A549 (cell line): ENCODE data around the gene SPECC1. TPM values are rescaled to one million over a fixed set of nuclear protein-coding genes. Genes with fewer than 3 reads are reported as not detected.
A peak's percentile ranks its signal among the peaks of the same experiment; 100 is the strongest.

Experiments used
- ATAC-seq, 2 experiments: fragments of 200-7000 bp in 1 of 2; fragments of >200 bp in 1 of 2; cut with Nextera tagmentation in 1 of 2; cut with Tn5 transposase in 1 of 2; 3 replicates each; pipeline versions ENCODE4 v1.8.0 to v1.9.1; 2018 to 2020; ENCODE audit warnings: mild to moderate bottlenecking in 1 of 2, moderate library complexity in 1 of 2
- CTCF ChIA-PET: fragments of 300-600 bp; sonication (Branson Sonifier 250); formaldehyde crosslinking; extraction: SDS; loops from one replicate; lab custom pipeline; 2021; ENCODE audit warnings: antibody characterized with exemption, inconsistent platforms; lab: Yijun Ruan, JAX
- POLR2A ChIA-PET: fragments of 350-600 bp; formaldehyde crosslinking; extraction: SDS; loops from one replicate; lab custom pipeline; 2021; ENCODE audit warnings: antibody characterized with exemption, inconsistent platforms; lab: Yijun Ruan, JAX
- DNase-seq, 2 experiments: peaks; one replicate each; pipeline versions ENCODE4 v3.0.0 to v3.0.0-alpha.2; 2011 to 2016; ENCODE audit warnings: low read depth in 1 of 2, low spot score in 1 of 2
- FAIRE-seq: peaks from 2 replicates; lab custom pipeline; 2011; peaks lifted over from hg19 to GRCh38; lab: Jason Lieb, UNC
- H3K27ac ChIP-seq, 2 experiments: fragments of >200 bp; sonication (Bioruptor Twin); formaldehyde crosslinking; 3 replicates each; pipeline ENCODE4 v1.5.1; 2016 to 2017
- H3K4me1 ChIP-seq: fragments of >200 bp; sonication (Bioruptor Twin); formaldehyde crosslinking; 3 replicates; pipeline ENCODE4 v1.6.1; 2016
- H3K4me2 ChIP-seq: fragments of >200 bp; sonication (Bioruptor Twin); formaldehyde crosslinking; 3 replicates; pipeline ENCODE4 v1.6.1; 2016
- H3K4me3 ChIP-seq: fragments of >200 bp; sonication (Bioruptor Twin); formaldehyde crosslinking; 3 replicates; pipeline ENCODE4 v1.5.1; 2016
- H3K9me3 ChIP-seq: fragments of >200 bp; sonication (Bioruptor Twin); formaldehyde crosslinking; 3 replicates; pipeline ENCODE4 v1.6.1; 2016
- ATOH8 ChIP-seq: fragments of 250-450 bp; sonication (Bioruptor Pico); IDR thresholded peaks from 2 replicates; pipeline ENCODE4 v1.5.0; 2020; ENCODE audit warnings: low read depth, mild to moderate bottlenecking, moderate library complexity
- BHLHE40 ChIP-seq: IDR thresholded peaks from 2 replicates; pipeline ENCODE4 v1.6.1; 2012; ENCODE audit warnings: low read depth, low read length, inconsistent platforms
- CBX2 ChIP-seq: fragments of 200-600 bp; sonication (generic); IDR thresholded peaks from 2 replicates; pipeline ENCODE4 v1.6.1; 2016; ENCODE audit warnings: low read depth, mild to moderate bottlenecking, borderline replicate concordance
- CEBPB ChIP-seq, 2 experiments: fragments of >200 bp in 1 of 2; sonication (Bioruptor Twin) in 1 of 2; formaldehyde crosslinking in 1 of 2; IDR thresholded peaks; 2 replicates each; pipeline ENCODE4 v1.6.1; 2012 to 2016
- CHD4 ChIP-seq: fragments of 200-600 bp; sonication (generic); IDR thresholded peaks from 2 replicates; pipeline ENCODE4 v1.6.1; 2016; ENCODE audit warnings: antibody characterized with exemption, mild to moderate bottlenecking, borderline replicate concordance
- CTCF ChIP-seq: fragments of >200 bp; sonication (Bioruptor Twin); formaldehyde crosslinking; IDR thresholded peaks from 3 replicates; pipeline ENCODE4 v1.5.1; 2016
- E2F6 ChIP-seq: IDR thresholded peaks from 2 replicates; pipeline ENCODE4 v1.6.1; 2012; ENCODE audit warnings: low read depth, borderline replicate concordance
- ESRRA ChIP-seq: fragments of 150-350 bp; IDR thresholded peaks from 2 replicates; pipeline ENCODE4 v1.6.1; 2014; ENCODE audit warnings: mild to moderate bottlenecking, low read length, borderline replicate concordance
- FOSB ChIP-seq: fragments of 250-450 bp; sonication (Bioruptor Pico); IDR thresholded peaks from 2 replicates; pipeline ENCODE4 v1.5.0; 2020; ENCODE audit warnings: mild to moderate bottlenecking, moderate library complexity
- FOSL2 ChIP-seq, 2 experiments: fragments of 450-650 bp in 1 of 2; fragments of >200 bp in 1 of 2; sonication (Bioruptor Twin) in 1 of 2; formaldehyde crosslinking; IDR thresholded peaks; 2 replicates each; pipeline versions ENCODE4 v1.5.0 to v1.6.1; 2016 to 2020; ENCODE audit warnings: mild to moderate bottlenecking in 1 of 2, moderate library complexity in 1 of 2
- HES2 ChIP-seq: fragments of >200 bp; sonication (Bioruptor Twin); formaldehyde crosslinking; IDR thresholded peaks from 2 replicates; pipeline ENCODE4 v1.6.1; 2016
- HMGXB4 ChIP-seq: fragments of 250-450 bp; sonication (Bioruptor Pico); IDR thresholded peaks from 2 replicates; pipeline ENCODE4 v1.5.0; 2021; ENCODE audit warnings: mild to moderate bottlenecking, moderate library complexity, borderline replicate concordance
- HOXA7 ChIP-seq: fragments of 250-450 bp; sonication (Bioruptor Pico); IDR thresholded peaks from 2 replicates; pipeline ENCODE4 v1.5.0; 2020; ENCODE audit warnings: mild to moderate bottlenecking, moderate library complexity
- HOXB13 ChIP-seq: fragments of 250-450 bp; sonication (Bioruptor Pico); IDR thresholded peaks from 2 replicates; pipeline ENCODE4 v1.5.0; 2020; ENCODE audit warnings: low read depth, mild to moderate bottlenecking, moderate library complexity
- HOXB5 ChIP-seq: fragments of 250-450 bp; sonication (Bioruptor Pico); IDR thresholded peaks from 2 replicates; pipeline ENCODE4 v1.5.0; 2020; ENCODE audit warnings: mild to moderate bottlenecking, moderate library complexity
- JUN ChIP-seq, 2 experiments: fragments of >200 bp; sonication (Bioruptor Twin); formaldehyde crosslinking; IDR thresholded peaks; 2 replicates in 1 of 2; 3 replicates in 1 of 2; pipeline ENCODE4 v1.6.1; 2016 to 2017
- MYC ChIP-seq: IDR thresholded peaks from 2 replicates; pipeline ENCODE4 v1.6.1; 2012; ENCODE audit warnings: mild to moderate bottlenecking, inconsistent platforms, low read length, improper control_type of control experiment, borderline replicate concordance
- NFE2L2 ChIP-seq: fragments of 150-350 bp; conservative IDR thresholded peaks from 2 replicates; pipeline ENCODE4 v1.6.1; 2014; ENCODE audit warnings: low read length
- NR3C1 ChIP-seq: fragments of >200 bp; sonication (Bioruptor Twin); formaldehyde crosslinking; IDR thresholded peaks from 3 replicates; pipeline ENCODE4 v1.6.1; 2017
- PBX3 ChIP-seq: IDR thresholded peaks from 2 replicates; pipeline ENCODE4 v1.6.1; 2012
- POLR2A ChIP-seq: IDR thresholded peaks from 2 replicates; pipeline ENCODE4 v1.6.1; 2012; ENCODE audit warnings: mild to moderate bottlenecking, low read length
- RAD21 ChIP-seq, 2 experiments: fragments of >200 bp in 1 of 2; sonication (Bioruptor Twin) in 1 of 2; formaldehyde crosslinking in 1 of 2; IDR thresholded peaks in 1 of 2; conservative IDR thresholded peaks in 1 of 2; 2 replicates in 1 of 2; 3 replicates in 1 of 2; pipeline ENCODE4 v1.6.1; 2012 to 2018; ENCODE audit warnings: inconsistent platforms in 1 of 2
- RNF2 ChIP-seq: fragments of 200-600 bp; sonication (generic); IDR thresholded peaks from 2 replicates; pipeline ENCODE4 v1.6.1; 2016; ENCODE audit warnings: low read depth, mild to moderate bottlenecking, antibody characterized with exemption, moderate library complexity, borderline replicate concordance
- SREBF2 ChIP-seq: fragments of 450-650 bp; IDR thresholded peaks from 2 replicates; pipeline ENCODE4 v1.6.1; 2014; ENCODE audit warnings: mild to moderate bottlenecking, moderate library complexity
- USF2 ChIP-seq: fragments of 450-650 bp; IDR thresholded peaks from 2 replicates; pipeline ENCODE4 v1.6.1; 2014; ENCODE audit warnings: antibody characterized with exemption
- ZNF302 ChIP-seq: fragments of 250-450 bp; sonication (Bioruptor Pico); IDR thresholded peaks from 2 replicates; pipeline ENCODE4 v1.9.0; 2021; ENCODE audit warnings: inconsistent platforms, mild to moderate bottlenecking, moderate library complexity
- WGBS: methylation state at CpG from one replicate; pipeline ENCODE4 v1.1.6; 2017; ENCODE audit errors: missing lambda C conversion rate; 5-methylcytosine and 5-hydroxymethylcytosine counted together
- polyA plus RNA-seq, 4 experiments: library from polyadenylated mRNA; depleted of rRNA in 3 of 4; stranded (reverse); fragments of >200 nt; fragmentation: RNase III in 1 of 4; extraction: RNeasy Plus Mini Kit Qiagen cat#74134 plus additional on column Dnase treatment in 1 of 4; gene quantifications; 2 replicates in 3 of 4; 3 replicates in 1 of 4; pipeline ENCODE4 v1.2.3, GENCODE V29; 2011 to 2017

Gene SPECC1
- polyA plus RNA-seq, 2 of the 4 experiments (the other 2 are of a cell fraction): 45.1 to 66.2 TPM

- POLR2A ChIA-PET: no interaction called here
- WGBS: 49% methylated on average over 3 of the region's 3 CpGs
- no peak for ATAC-seq
These were observed 215.2 kb downstream of the SPECC1 start for GRCh38 chr17:20224379-20224778.

GRCh38 chr17:20225162-20226115 is 216.3 kb downstream of the SPECC1 start:
- CTCF ChIA-PET: interaction anchor here (0.5 to 4.8 kb wide), 36 partner anchors 10 to 235 kb away, joined by 3 to 68 read pairs (median 7); no protein-coding TSS in a partner anchor
- ATAC-seq (peak; percentile 32 to 51; a peak in 4 of 6 replicates), FAIRE-seq (peak; percentile 18), DNase-seq (peak in 1 of 2 experiments; percentile 25)
- H3K4me2 ChIP-seq: peak overlapping the region; percentile 12
- H3K4me3 ChIP-seq: no peak overlapping the region
- no peaks in the 10 kb centered on the region; the same call in 2 of the 3 replicates for H3K9me3 ChIP-seq
- POLR2A ChIA-PET: no interaction called here
- WGBS: 83% methylated on average over 7 of the region's 7 CpGs
- peak overlapping the region; percentile 46 to 73; a peak in 5 of 6 replicates for H3K27ac ChIP-seq
- peaks cover 64% of the 10 kb centered on the region for H3K4me1 ChIP-seq
- no peak for TF ChIP-seq JUN (IDR thresholded peaks at IDR 0.05)
- no peak for TF ChIP-seq HMGXB4 (CRISPR knock-in tag)
- no peak for TF ChIP-seq CBX2
- no peak for TF ChIP-seq ATOH8 (CRISPR knock-in tag)
- TF ChIP-seq CHD4: no peak
- peak; percentile 44 to 51; a peak in 4 of 5 replicates for TF ChIP-seq RAD21 (conservative IDR thresholded peaks at IDR 0.05 in 1 of 2, IDR thresholded peaks at IDR 0.05 in 1 of 2)
- TF ChIP-seq CTCF: peak; percentile 45
- TF ChIP-seq RNF2: no peak

More at GRCh38 chr17:20224379-20224778, 215.2 kb downstream of the SPECC1 start:
- Histone ChIP-seq H3K27ac (peak overlapping the region; percentile 46 to 73; a peak in 5 of 6 replicates), H3K9me3 (peaks cover 8% of the 10 kb centered on the region; the same call in 2 of the 3 replicates), H3K4me2 (peak overlapping the region; percentile 12), H3K4me1 (peaks cover 64% of the 10 kb centered on the region)
- DNase-seq: no peak
- no peak for FAIRE-seq
- CTCF ChIA-PET: interaction anchor here (0.6 to 3.8 kb wide), 13 partner anchors 11 to 627 kb away, joined by 3 to 34 read pairs (median 5); no protein-coding TSS in a partner anchor
- TF ChIP-seq FOSB (CRISPR knock-in tag) (no peak), E2F6 (no peak), ATOH8 (CRISPR knock-in tag) (no peak), HOXB13 (CRISPR knock-in tag) (no peak), SREBF2 (no peak), ZNF302 (CRISPR knock-in tag) (no peak), FOSL2 (IDR thresholded peaks at IDR 0.05) (no peak), FOSL2 (CRISPR knock-in tag; IDR thresholded peaks at IDR 0.05) (no peak), POLR2A (no peak), HOXA7 (CRISPR knock-in tag) (no peak), NR3C1 (no peak), BHLHE40 (no peak), CBX2 (no peak), HES2 (no peak), USF2 (no peak), PBX3 (no peak), HOXB5 (no peak), MYC (no peak), CEBPB (IDR thresholded peaks at IDR 0.05) (no peak), ESRRA (no peak), NFE2L2 (no peak)
- TF ChIP-seq, all 56 proteins: peak for 0
- H3K4me3 ChIP-seq: no peak overlapping the region
